HG02623 (cell line): ENCODE data around the gene SMAD3.

Experiments
- ATAC-seq: cut with Tn5 transposase; IDR thresholded peaks from one replicate; pipeline ENCODE4 v1.9.1; 2021; ENCODE audit warnings: moderate library complexity; ENCODE audit not compliant: unreplicated experiment

SMAD3 gene

GRCh38 chr15:67035886-67036285 lies 29.5 kb upstream of the SMAD3 start:
- ATAC-seq: no peak

- ATAC-seq: no peak
Observed at GRCh38 chr15:67036775-67037555, 28.4 kb upstream of the SMAD3 start.

GRCh38 chr15:67037694-67038093 lies 27.7 kb upstream of the SMAD3 start:
- no peak for ATAC-seq

- ATAC-seq: no peak
Observed at GRCh38 chr15:67038736-67039135, 26.7 kb upstream of the SMAD3 start.

GRCh38 chr15:67039384-67040075 lies 25.9 kb upstream of the SMAD3 start:
- no peak for ATAC-seq

GRCh38 chr15:67040277-67040676 lies 25.1 kb upstream of the SMAD3 start:
- no peak for ATAC-seq

GRCh38 chr15:67042551-67043142 lies 22.8 kb upstream of the SMAD3 start:
- no peak for ATAC-seq

- ATAC-seq: no peak
Observed at GRCh38 chr15:67043939-67044771, 21.2 kb upstream of the SMAD3 start.

GRCh38 chr15:67047149-67047661 lies 18.2 kb upstream of the SMAD3 start:
- ATAC-seq: no peak

- ATAC-seq: no peak
Observed at GRCh38 chr15:67048281-67049279, 16.8 kb upstream of the SMAD3 start.

GRCh38 chr15:67049351-67050044 lies 15.9 kb upstream of the SMAD3 start:
- no peak for ATAC-seq

GRCh38 chr15:67050062-67050461 lies 15.3 kb upstream of the SMAD3 start:
- no peak for ATAC-seq

- ATAC-seq: no peak
Observed at GRCh38 chr15:67050522-67051087, 14.8 kb upstream of the SMAD3 start.

- ATAC-seq: no peak
Observed at GRCh38 chr15:67051088-67052045, 14.0 kb upstream of the SMAD3 start.

- no peak for ATAC-seq
Observed at GRCh38 chr15:67054676-67055075, 10.7 kb upstream of the SMAD3 start.

- ATAC-seq: no peak
Observed at GRCh38 chr15:67059127-67059553, 6.3 kb upstream of the SMAD3 start.

GRCh38 chr15:67061811-67062368 lies 3.5 kb upstream of the SMAD3 start:
- ATAC-seq: no peak
